Activated T-helper 1 cell treated with anti-CD3 and anti-CD28 coated beads, Interleukin-12 subunit alpha, Interleukin-12 subunit beta, Interleukin-2, Interleukin-4 antibody, amounts not matched to agents 30 ng/mL and 10 ng/mL and 1 ng/mL, durations not matched to agents 14 hours and 24 hours and 36 hours (primary cell): Measurements from ENCODE around the gene ZNF692. TPM values are rescaled to one million over a fixed set of nuclear protein-coding genes. Genes with fewer than 3 reads are reported as not detected.

Experiments
- total RNA-seq: library from RNA; stranded (reverse); gene quantifications from 2 replicates; pipeline ENCODE4 v1.2.3, GENCODE V29; 2022

Gene ZNF692
- total RNA-seq, 1 donor from 2014 or later: 89.6 TPM

Other genes with a start within 250 kb of the ZNF692 start
- gene OR2T11, start 224.0 kb downstream of the ZNF692 start, total RNA-seq: not detected in 2 replicates
- not detected in 2 replicates for gene OR2T35, start 213.8 kb downstream of the ZNF692 start, total RNA-seq
- gene OR2T27, start 203.6 kb downstream of the ZNF692 start, total RNA-seq: not detected in 2 replicates
- not detected in 2 replicates for gene OR14I1, start 156.3 kb downstream of the ZNF692 start, total RNA-seq
- gene LYPD8, start 103.3 kb downstream of the ZNF692 start, total RNA-seq: not detected in 2 replicates
- gene SH3BP5L, start 33.2 kb downstream of the ZNF692 start, total RNA-seq: 29.0 and 30.9 TPM in 2 replicates
- 42.3 and 45.2 TPM in 2 replicates for gene ZNF672, start 20.9 kb downstream of the ZNF692 start, total RNA-seq
- 7.2 and 8.4 TPM in 2 replicates for gene PGBD2, start 47.1 kb upstream of the ZNF692 start, total RNA-seq